Esophagus muscularis mucosa (tissue), 4 donors: Measurements from ENCODE around the gene PRXL2B. TPM values are rescaled to one million over a fixed set of nuclear protein-coding genes. Genes with fewer than 3 reads are reported as not detected.
"Not testable (repeated sequence)": the region's sequence is repeated elsewhere in the genome, so short reads cannot be mapped to it uniquely, and the experiment has no call there.

Experiments
- DNase-seq: peaks from one replicate; pipeline ENCODE4 v3.0.0-alpha.2; 2017; ENCODE audit errors: extremely low spot score
- H3K27ac ChIP-seq, 4 donors: fragments of 200-600 bp; sonication (generic); replicated peaks in 1 of 4; 1 replicate in 3 of 4; 2 replicates in 1 of 4; pipeline ENCODE4 v1.5.1; 2016 to 2019; ENCODE audit warnings: mild to moderate bottlenecking in 1 of 4
- H3K27me3 ChIP-seq, 4 donors: fragments of 200-600 bp; sonication (generic); one replicate each; pipeline versions ENCODE4 v1.5.1 to v1.6.0; 2016 to 2019
- H3K36me3 ChIP-seq, 4 donors: fragments of 200-600 bp; sonication (generic); one replicate each; pipeline ENCODE4 v1.5.1; 2016 to 2019
- H3K4me1 ChIP-seq, 4 donors: fragments of 200-600 bp; sonication (generic); one replicate each; pipeline ENCODE4 v1.5.1; 2016 to 2019
- H3K4me3 ChIP-seq, 4 donors: fragments of 200-600 bp; sonication (generic); 1 replicate in 2 of 4; 2 replicates in 2 of 4; pipeline ENCODE4 v1.5.1; 2016 to 2019; ENCODE audit warnings: mild to moderate bottlenecking in 4 of 4, moderate library complexity in 1 of 4
- H3K9me3 ChIP-seq, 4 donors: fragments of 200-600 bp; sonication (generic); 1 replicate in 3 of 4; 2 replicates in 1 of 4; pipeline ENCODE4 v1.5.1; 2016 to 2019
- CTCF ChIP-seq, 3 experiments: fragments of 200-600 bp in 2 of 3; fragments of 450-650 bp in 1 of 3; sonication (generic) in 2 of 3; IDR thresholded peaks; one replicate each; pipeline ENCODE4 v1.5.1; 2017 to 2019; ENCODE audit warnings: antibody characterized with exemption in 3 of 3, mild to moderate bottlenecking in 2 of 3, moderate library complexity in 1 of 3
- EP300 ChIP-seq: sonication (generic); formaldehyde crosslinking; IDR thresholded peaks from one replicate; pipeline ENCODE4 v1.6.1; 2017; ENCODE audit warnings: antibody characterized with exemption
- POLR2A ChIP-seq: fragments of 450-650 bp; IDR thresholded peaks from one replicate; pipeline ENCODE4 v1.6.1; 2017; ENCODE audit warnings: antibody characterized with exemption, moderate library complexity, mild to moderate bottlenecking, low read depth
- POLR2AphosphoS5 ChIP-seq, 2 donors: sonication (generic); formaldehyde crosslinking; IDR thresholded peaks; one replicate each; pipeline ENCODE4 v1.6.1; 2017; ENCODE audit warnings: antibody characterized with exemption in 2 of 2
- WGBS: methylation state at CpG from one replicate; pipeline ENCODE4 v1.1.5; 2018; 5-methylcytosine and 5-hydroxymethylcytosine counted together
- intact Hi-C: fragments of 100-400 bp; cut with DNase I; formaldehyde crosslinking; loops from one replicate; pipeline ENCODE4 v1.15.1; 2023
- total RNA-seq, 4 donors: library from RNA; depleted of rRNA; stranded (reverse); fragments of >200 nt; gene quantifications; one replicate each; pipeline versions ENCODE4 v1.1.0 to v1.2.1, GENCODE V29; 2016

PRXL2B gene
- total RNA-seq, 4 donors from 2014 or later, result 7.9 to 18.8 (median 14.8) TPM

GRCh38 chr1:2623571-2624337, 37.2 kb downstream of the PRXL2B start:
- H3K36me3 ChIP-seq, result no peaks in the 10 kb centered on the region
- H3K27me3 ChIP-seq, result peaks cover 0 to 75% (median 17%) of the 10 kb centered on the region in 4 donors
- H3K4me1 ChIP-seq, result peaks cover 0 to 7% (median 7%) of the 10 kb centered on the region in 4 donors
- TF ChIP-seq POLR2A (no peak), POLR2AphosphoS5 (IDR thresholded peaks at IDR 0.05) (no peak), CTCF (IDR thresholded peaks at IDR 0.05) (no peak)
- no peak overlapping the region for H3K27ac ChIP-seq
- H3K4me3 ChIP-seq, result no peak overlapping the region
- WGBS, result 90% methylated on average over 8 of the region's 12 CpGs
- DNase-seq, result no peak
- intact Hi-C loops, result no loop called here
- H3K9me3 ChIP-seq, result peaks cover 0 to 4% (median 0%) of the 10 kb centered on the region in 4 donors

GRCh38 chr1:2624735-2625300, 38.2 kb downstream of the PRXL2B start:
- intact Hi-C loops, result no loop called here
- no peak for TF ChIP-seq CTCF (IDR thresholded peaks at IDR 0.05)
- TF ChIP-seq POLR2AphosphoS5 (IDR thresholded peaks at IDR 0.05), result no peak
- no peak for TF ChIP-seq POLR2A
- no peak for TF ChIP-seq EP300
- peaks cover 0 to 79% (median 28%) of the 10 kb centered on the region in 4 donors for H3K27me3 ChIP-seq
- H3K36me3 ChIP-seq, result no peaks in the 10 kb centered on the region
- no peak overlapping the region for H3K27ac ChIP-seq
- peaks cover 0 to 4% (median 0%) of the 10 kb centered on the region in 4 donors for H3K9me3 ChIP-seq
- H3K4me1 ChIP-seq, result peaks cover 4 to 13% (median 12%) of the 10 kb centered on the region in 4 donors
- no peak for DNase-seq
- WGBS, result 77% methylated on average over 13 of the region's 13 CpGs
- no peak overlapping the region for H3K4me3 ChIP-seq

- no peak overlapping the region for H3K4me3 ChIP-seq
- no peak for DNase-seq
- H3K27me3 ChIP-seq, result peaks cover 0 to 79% (median 30%) of the 10 kb centered on the region in 4 donors
- H3K27ac ChIP-seq, result no peak overlapping the region
- H3K36me3 ChIP-seq, result no peaks in the 10 kb centered on the region
- intact Hi-C loops, result no loop called here
- H3K9me3 ChIP-seq, result peaks cover 0 to 3% (median 0%) of the 10 kb centered on the region in 4 donors
- H3K4me1 ChIP-seq, result peaks cover 4 to 13% (median 12%) of the 10 kb centered on the region in 4 donors
- WGBS, result 83% methylated on average over 5 of the region's 10 CpGs
- TF ChIP-seq POLR2AphosphoS5 (IDR thresholded peaks at IDR 0.05), result no peak
- no peak for TF ChIP-seq EP300
- no peak for TF ChIP-seq POLR2A
- TF ChIP-seq CTCF (IDR thresholded peaks at IDR 0.05), result no peak
Observed at GRCh38 chr1:2625311-2625710, 38.7 kb downstream of the PRXL2B start.

- DNase-seq, H3K27ac ChIP-seq, H3K36me3 ChIP-seq, H3K4me3 ChIP-seq, intact Hi-C loops, H3K9me3 ChIP-seq: not testable (repeated sequence)
- peaks cover 0 to 83% (median 30%) of the 10 kb centered on the region in 4 donors for H3K27me3 ChIP-seq
- 73% methylated on average over 7 of the region's 7 CpGs for WGBS
- H3K4me1 ChIP-seq, result peaks cover 4 to 13% (median 12%) of the 10 kb centered on the region in 4 donors
Observed at GRCh38 chr1:2625748-2626147, 39.2 kb downstream of the PRXL2B start.

GRCh38 chr1:2627746-2628145, 41.2 kb downstream of the PRXL2B start:
- H3K9me3 ChIP-seq, result no peaks in the 10 kb centered on the region
- WGBS, result 40% methylated on average over 5 of the region's 6 CpGs
- no peak overlapping the region for H3K27ac ChIP-seq
- H3K4me3 ChIP-seq, result no peak overlapping the region
- intact Hi-C loops, result no loop called here
- no peaks in the 10 kb centered on the region for H3K36me3 ChIP-seq
- TF ChIP-seq POLR2AphosphoS5 (IDR thresholded peaks at IDR 0.05) (no peak), EP300 (no peak), CTCF (IDR thresholded peaks at IDR 0.05) (no peak), POLR2A (no peak)
- H3K27me3 ChIP-seq, result peaks cover 0 to 89% (median 42%) of the 10 kb centered on the region in 4 donors
- no peak for DNase-seq
- peaks cover 4 to 13% (median 12%) of the 10 kb centered on the region in 4 donors for H3K4me1 ChIP-seq
